Fibroblast of mammary gland (primary cell): ENCODE data around the gene ADK.

ENCODE experiments used
- DNase-seq: peaks from one replicate; pipeline ENCODE4 v3.0.0-alpha.2; 2010; ENCODE audit warnings: low read depth
- H3K4me3 ChIP-seq: 2 replicates; pipeline ENCODE4 v1.5.1; 2011; ENCODE audit warnings: low read depth, mild to moderate bottlenecking, low read length, moderate library complexity; ENCODE audit not compliant: control insufficient read depth
- TF ChIP-seq, protein P1 (sequence below): conservative IDR thresholded peaks from 2 replicates; pipeline ENCODE4 v1.5.1; 2011; ENCODE audit warnings: low read depth, low read length, inconsistent platforms; ENCODE audit not compliant: control insufficient read depth, insufficient read depth

ADK gene

DNA sequence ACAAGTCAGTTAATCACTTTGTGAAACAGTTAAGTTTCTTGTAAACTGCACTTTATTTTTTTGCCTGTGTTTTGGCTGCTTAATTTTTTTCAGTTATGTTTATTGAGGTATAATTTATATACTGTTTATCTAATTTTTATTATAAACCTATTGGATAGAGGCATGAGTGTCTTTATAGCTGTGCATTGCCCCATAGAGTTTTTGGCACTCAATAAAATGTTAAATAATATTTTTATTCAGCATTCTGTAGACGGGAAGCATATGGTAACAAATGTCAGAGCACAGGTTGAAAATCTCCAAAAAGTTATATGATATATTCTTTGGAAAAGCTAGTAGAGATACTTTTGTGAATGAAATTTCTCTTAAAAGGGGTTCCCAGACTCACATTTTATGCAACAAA, 431.5 kb downstream of the ADK start:
- H3K4me3 ChIP-seq, result no peak overlapping the region
- TF ChIP-seq, protein P1, sequence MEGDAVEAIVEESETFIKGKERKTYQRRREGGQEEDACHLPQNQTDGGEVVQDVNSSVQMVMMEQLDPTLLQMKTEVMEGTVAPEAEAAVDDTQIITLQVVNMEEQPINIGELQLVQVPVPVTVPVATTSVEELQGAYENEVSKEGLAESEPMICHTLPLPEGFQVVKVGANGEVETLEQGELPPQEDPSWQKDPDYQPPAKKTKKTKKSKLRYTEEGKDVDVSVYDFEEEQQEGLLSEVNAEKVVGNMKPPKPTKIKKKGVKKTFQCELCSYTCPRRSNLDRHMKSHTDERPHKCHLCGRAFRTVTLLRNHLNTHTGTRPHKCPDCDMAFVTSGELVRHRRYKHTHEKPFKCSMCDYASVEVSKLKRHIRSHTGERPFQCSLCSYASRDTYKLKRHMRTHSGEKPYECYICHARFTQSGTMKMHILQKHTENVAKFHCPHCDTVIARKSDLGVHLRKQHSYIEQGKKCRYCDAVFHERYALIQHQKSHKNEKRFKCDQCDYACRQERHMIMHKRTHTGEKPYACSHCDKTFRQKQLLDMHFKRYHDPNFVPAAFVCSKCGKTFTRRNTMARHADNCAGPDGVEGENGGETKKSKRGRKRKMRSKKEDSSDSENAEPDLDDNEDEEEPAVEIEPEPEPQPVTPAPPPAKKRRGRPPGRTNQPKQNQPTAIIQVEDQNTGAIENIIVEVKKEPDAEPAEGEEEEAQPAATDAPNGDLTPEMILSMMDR, result no peak
- DNase-seq, result no peak

GRCh38 chr10:74585231-74586087, 434.4 kb downstream of the ADK start:
- no peak overlapping the region for H3K4me3 ChIP-seq
- TF ChIP-seq, protein P1, result no peak
- peak; percentile 21 for DNase-seq

GRCh38 chr10:74586088-74586585, 435.1 kb downstream of the ADK start:
- DNase-seq, result peak; percentile 21
- H3K4me3 ChIP-seq, result no peak overlapping the region
- TF ChIP-seq, protein P1, result no peak

DNA sequence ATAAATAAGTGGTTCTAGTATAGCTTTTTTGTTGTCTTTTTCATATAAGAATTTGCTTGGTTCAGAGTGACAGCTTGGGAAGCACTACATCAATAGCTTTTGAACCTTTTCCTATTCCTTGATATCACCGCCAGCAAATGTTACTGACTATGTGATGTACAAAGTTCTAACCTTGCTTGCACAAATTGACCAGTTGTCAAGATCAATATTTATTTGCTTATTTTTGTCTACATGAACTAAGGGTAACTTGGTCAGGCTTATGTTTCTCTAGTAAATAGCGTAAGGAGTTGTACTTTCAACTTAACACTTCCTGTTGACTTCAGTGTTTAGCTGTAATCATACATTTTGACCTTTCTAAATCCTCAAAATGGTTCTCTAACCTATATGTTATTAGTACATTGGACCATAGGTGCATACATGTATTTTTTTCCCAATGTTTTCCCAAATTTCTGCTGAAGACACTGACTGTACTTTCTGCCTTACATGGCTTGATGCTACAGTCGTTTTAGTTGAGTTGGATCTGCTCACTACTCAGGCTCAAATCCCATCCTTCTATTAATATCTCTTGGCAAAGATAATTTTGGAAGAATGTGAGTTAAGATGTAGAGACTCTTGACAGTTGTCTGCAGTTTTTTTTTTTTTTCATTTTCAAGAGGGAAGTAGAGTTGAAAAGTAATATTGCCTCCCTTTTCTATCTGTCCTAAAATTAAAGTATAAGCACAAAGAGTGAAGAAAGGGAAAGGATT, 436.3 kb downstream of the ADK start:
- TF ChIP-seq, protein P1, result no peak
- DNase-seq, result no peak
- H3K4me3 ChIP-seq, result no peak overlapping the region

DNA sequence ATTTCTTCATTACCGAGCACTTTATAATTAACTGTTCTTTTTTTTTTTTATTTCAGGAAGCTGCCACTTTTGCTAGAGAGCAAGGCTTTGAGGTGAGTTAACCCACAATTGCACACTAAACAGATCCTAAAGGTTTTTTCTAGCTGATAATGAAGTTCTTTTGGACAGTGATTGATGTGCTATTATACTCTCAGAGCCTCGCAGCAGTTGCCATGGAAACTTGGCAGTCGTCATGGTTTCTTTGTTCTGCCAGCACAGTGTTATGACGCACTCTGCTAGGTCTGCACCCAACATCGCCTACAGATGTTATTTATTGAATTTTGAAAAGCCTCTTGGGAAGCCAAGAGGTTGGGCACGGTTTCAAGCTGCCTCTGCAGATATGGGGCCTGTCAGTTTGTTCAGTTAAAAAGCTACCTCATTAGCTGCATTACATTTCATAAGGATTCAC, 438.2 kb downstream of the ADK start:
- H3K4me3 ChIP-seq, result no peak overlapping the region
- DNase-seq, result peak; percentile 100
- TF ChIP-seq, protein P1, result no peak

- no peak overlapping the region for H3K4me3 ChIP-seq
- DNase-seq, result no peak
- TF ChIP-seq, protein P1, result no peak
Observed at GRCh38 chr10:74589851-74590250, 438.8 kb downstream of the ADK start.
